PC-3 (cell line): ENCODE results near the gene FGFR2.

Source experiments
- CTCF ChIP-seq: fragments of 300-600 bp; sonication (generic); conservative IDR thresholded peaks from 2 replicates; pipeline ENCODE4 v1.5.1; 2017; ENCODE audit warnings: antibody characterized with exemption, low read depth, mild to moderate bottlenecking, low read length
- EZH2 ChIP-seq: fragments of 300-600 bp; sonication (generic); IDR thresholded peaks from one replicate; pipeline ENCODE4 v1.6.1; 2017; ENCODE audit warnings: antibody characterized with exemption, mild to moderate bottlenecking, low read length; ENCODE audit not compliant: unreplicated experiment

DNA sequence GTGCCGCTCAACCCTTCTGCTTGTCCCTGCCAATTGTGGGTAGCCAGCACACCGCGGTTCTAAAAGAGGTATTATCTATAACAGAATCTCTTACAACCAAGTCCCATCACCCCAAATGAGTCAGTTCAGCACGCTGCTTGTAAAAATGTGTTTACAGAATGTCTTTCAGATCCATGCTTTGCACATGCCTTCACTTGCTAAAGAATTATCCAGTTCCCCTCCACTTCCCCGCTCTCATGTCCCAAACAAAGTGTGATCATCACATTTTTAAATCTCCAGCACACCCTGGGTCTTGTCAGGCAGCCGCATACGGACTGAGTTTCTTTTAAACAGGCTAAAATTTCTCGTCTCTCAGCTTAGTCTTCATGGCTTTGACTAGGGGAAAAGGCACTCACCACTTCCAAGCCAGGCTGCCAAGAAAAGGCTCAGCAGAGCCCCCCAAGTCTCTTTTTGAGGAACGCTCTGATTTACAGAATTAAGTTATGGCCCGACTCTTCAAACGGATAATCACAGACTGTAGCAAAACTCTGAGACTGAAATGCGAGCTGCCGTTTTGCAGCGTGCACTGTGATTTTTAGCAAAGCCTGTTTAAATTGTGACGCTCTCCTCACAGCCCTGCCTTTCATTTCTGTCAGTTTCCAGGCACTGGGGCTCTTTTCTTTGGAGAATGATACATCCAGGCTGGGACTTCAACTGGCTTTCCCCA, 29.8 kb upstream of the FGFR2 start:
- TF ChIP-seq CTCF = no peak
- no peak for TF ChIP-seq EZH2
